ENCODE measurements around the gene IGFL4.
A peak's percentile ranks its signal among the peaks of the same experiment; 100 is the strongest.

The IGFL4 gene

DNA sequence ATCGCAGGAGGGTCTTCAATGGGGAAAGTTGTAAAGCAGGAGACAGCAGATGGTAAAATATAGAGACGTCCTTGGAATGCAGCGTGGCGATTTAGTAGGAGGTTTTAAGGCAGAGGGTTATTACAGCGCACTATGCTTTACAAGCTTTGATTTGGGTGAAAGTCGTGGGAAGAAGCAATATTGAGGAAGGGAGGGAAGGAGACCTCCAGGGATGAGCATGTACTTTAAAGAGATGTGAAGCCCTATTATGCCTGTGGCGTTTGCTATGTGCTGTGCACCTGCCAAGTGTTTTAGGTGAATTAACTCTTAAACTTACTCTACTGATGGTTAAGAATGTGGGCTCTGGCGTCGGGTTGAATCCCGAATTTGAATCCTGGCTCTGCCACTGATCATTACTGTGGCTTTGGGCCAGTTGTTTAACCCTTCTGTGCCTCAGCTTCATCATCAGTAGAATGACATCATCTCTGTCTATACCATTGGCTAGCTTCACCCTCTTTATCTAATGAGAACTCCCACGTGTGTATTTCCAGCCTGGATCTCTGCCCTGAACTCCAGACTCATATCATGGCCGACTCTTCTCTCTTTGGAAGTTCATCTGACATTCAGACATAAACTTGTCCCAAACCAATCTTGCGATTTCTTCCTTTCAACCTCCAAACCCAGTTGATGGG, 45.0 kb downstream of the IGFL4 start:
- DNase-seq (ENCODE audit: low read depth in 2 of 2, low spot score in 1 of 2) = no peak

DNA sequence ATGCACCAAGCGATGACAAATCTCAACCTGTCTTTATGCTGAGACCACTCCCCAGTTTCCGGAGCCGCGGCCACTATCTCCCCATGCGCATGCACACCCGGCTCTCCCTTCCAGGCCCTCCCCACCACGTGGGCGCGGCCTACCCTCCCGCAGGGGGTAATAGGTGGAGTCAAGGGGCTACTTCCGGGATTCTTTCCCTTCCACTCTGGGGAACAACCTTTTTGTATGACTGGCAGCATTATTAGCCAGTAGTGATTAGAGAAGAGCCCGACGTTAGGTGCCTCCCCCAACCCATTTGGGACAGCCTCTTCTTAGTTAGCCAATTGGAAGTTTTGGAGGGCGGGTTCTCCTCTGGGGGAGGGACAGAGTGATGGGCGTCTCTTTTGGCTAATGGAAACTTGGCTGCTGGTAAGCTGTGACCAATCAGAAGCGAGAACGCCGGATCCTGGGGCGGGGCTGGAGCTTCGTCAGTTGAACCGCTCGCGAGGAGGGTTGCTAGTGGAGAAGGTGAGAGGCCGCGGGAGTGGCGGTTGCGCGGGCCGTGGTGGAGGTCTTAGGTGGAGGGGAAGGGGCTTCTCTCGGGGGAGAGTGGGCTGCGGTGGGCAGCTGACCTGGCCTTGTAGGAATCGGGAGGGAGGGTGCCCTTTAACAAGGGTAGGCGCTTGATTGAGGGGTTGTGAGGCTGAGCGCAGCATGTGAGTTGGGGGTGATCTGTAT, 45.6 kb downstream of the IGFL4 start, which contains the start of gene CCDC61:
TSS of gene CCDC61 (plus strand) at position 470 of the 717 bp plus-strand sequence. CDS start 7,552 bp downstream, outside the sequence.
- peak; percentile 91 to 92 for DNase-seq (ENCODE audit: low read depth in 2 of 2, low spot score in 1 of 2)

DNA sequence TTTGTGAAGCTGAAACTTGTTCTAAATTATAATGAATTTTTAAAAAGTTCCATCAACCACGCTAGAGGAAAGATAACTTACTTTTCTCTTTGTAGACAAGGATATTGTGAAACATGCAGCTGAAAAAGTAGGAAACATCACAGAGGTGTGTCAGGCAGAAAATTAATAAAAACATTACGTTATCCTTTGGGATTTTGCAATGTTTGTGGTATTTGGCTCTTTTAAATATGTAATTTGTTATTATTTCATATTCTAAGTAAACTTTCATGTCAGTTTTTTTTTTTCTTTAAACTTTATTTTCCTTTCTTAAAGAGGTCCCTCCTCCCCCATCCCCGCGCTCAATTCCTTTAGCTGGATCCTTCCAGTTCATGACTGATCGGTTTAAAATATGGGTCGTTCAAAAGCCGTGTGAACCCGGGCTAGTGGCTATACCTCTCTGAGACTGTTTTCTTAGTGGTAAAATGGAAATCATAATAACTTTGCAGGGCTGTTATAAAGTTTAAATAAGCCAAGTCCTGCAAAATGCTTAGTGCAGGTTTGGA, 46.3 kb downstream of the IGFL4 start:
- DNase-seq (ENCODE audit: low read depth in 2 of 2, low spot score in 1 of 2) = no peak

DNA sequence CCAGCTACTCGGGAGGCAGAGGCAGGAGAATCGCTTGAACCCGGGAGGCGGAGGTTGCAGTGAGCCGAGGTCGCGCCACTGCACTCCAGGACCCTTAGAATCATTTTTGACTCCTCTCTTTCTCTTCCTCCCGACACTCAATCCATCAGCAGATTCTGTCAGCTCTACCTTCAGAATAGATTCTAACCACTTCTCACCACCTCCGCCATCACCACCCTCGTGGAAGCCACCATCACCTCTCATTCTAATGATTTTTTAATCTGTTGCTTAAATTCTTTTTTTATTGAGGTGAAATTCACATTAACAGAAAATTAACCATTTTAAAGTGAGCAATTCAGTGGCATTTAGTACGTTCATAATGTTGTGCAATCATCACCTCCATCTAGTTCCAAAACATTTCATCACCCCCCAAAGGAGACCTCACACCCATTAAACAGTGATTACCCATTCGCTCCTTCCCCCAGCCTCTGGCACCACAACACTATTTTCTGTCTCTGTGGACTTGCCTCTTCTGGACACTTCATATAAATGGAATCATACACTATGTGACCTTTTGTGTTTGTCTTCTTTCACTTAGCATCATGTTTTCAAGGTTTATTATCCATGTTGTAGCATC, 50.6 kb downstream of the IGFL4 start:
- no peak for DNase-seq (ENCODE audit: low read depth in 2 of 2, low spot score in 1 of 2)
